A549 (cell line): Measurements from ENCODE around the gene PRR11. TPM values are rescaled to one million over a fixed set of nuclear protein-coding genes. Genes with fewer than 3 reads are reported as not detected.
"Not testable (repeated sequence)": the region's sequence is repeated elsewhere in the genome, so short reads cannot be mapped to it uniquely, and the experiment has no call there.

ENCODE experiments used
- ATAC-seq, 2 experiments: fragments of 200-7000 bp in 1 of 2; fragments of >200 bp in 1 of 2; cut with Nextera tagmentation in 1 of 2; cut with Tn5 transposase in 1 of 2; 3 replicates each; pipeline versions ENCODE4 v1.8.0 to v1.9.1; 2018 to 2020; ENCODE audit warnings: mild to moderate bottlenecking in 1 of 2, moderate library complexity in 1 of 2
- CTCF ChIA-PET: fragments of 300-600 bp; sonication (Branson Sonifier 250); formaldehyde crosslinking; extraction: SDS; loops from one replicate; lab custom pipeline; 2021; ENCODE audit warnings: antibody characterized with exemption, inconsistent platforms; lab: Yijun Ruan, JAX
- POLR2A ChIA-PET: fragments of 350-600 bp; formaldehyde crosslinking; extraction: SDS; loops from one replicate; lab custom pipeline; 2021; ENCODE audit warnings: antibody characterized with exemption, inconsistent platforms; lab: Yijun Ruan, JAX
- DNase-seq, 2 experiments: peaks; one replicate each; pipeline versions ENCODE4 v3.0.0 to v3.0.0-alpha.2; 2011 to 2016; ENCODE audit warnings: low read depth in 1 of 2, low spot score in 1 of 2
- FAIRE-seq: peaks from 2 replicates; lab custom pipeline; 2011; peaks lifted over from hg19 to GRCh38; lab: Jason Lieb, UNC
- H3K27ac ChIP-seq, 2 experiments: fragments of >200 bp; sonication (Bioruptor Twin); formaldehyde crosslinking; 3 replicates each; pipeline ENCODE4 v1.5.1; 2016 to 2017
- H3K4me1 ChIP-seq: fragments of >200 bp; sonication (Bioruptor Twin); formaldehyde crosslinking; 3 replicates; pipeline ENCODE4 v1.6.1; 2016
- H3K4me2 ChIP-seq: fragments of >200 bp; sonication (Bioruptor Twin); formaldehyde crosslinking; 3 replicates; pipeline ENCODE4 v1.6.1; 2016
- H3K4me3 ChIP-seq: fragments of >200 bp; sonication (Bioruptor Twin); formaldehyde crosslinking; 3 replicates; pipeline ENCODE4 v1.5.1; 2016
- H3K9me3 ChIP-seq: fragments of >200 bp; sonication (Bioruptor Twin); formaldehyde crosslinking; 3 replicates; pipeline ENCODE4 v1.6.1; 2016
- BCL3 ChIP-seq: fragments of >200 bp; sonication (Bioruptor Twin); formaldehyde crosslinking; IDR thresholded peaks from 3 replicates; pipeline ENCODE4 v1.6.1; 2016
- BHLHE40 ChIP-seq: IDR thresholded peaks from 2 replicates; pipeline ENCODE4 v1.6.1; 2012; ENCODE audit warnings: low read depth, low read length, inconsistent platforms
- CBX8 ChIP-seq: fragments of 200-600 bp; sonication (generic); IDR thresholded peaks from 2 replicates; pipeline ENCODE4 v1.6.1; 2016
- CHD4 ChIP-seq: fragments of 200-600 bp; sonication (generic); IDR thresholded peaks from 2 replicates; pipeline ENCODE4 v1.6.1; 2016; ENCODE audit warnings: antibody characterized with exemption, mild to moderate bottlenecking, borderline replicate concordance
- EHF ChIP-seq: fragments of 250-450 bp; sonication (Bioruptor Pico); IDR thresholded peaks from 2 replicates; pipeline ENCODE4 v1.5.0; 2020; ENCODE audit warnings: mild to moderate bottlenecking
- ESRRA ChIP-seq: fragments of 150-350 bp; IDR thresholded peaks from 2 replicates; pipeline ENCODE4 v1.6.1; 2014; ENCODE audit warnings: mild to moderate bottlenecking, low read length, borderline replicate concordance
- GATA3 ChIP-seq: IDR thresholded peaks from 2 replicates; pipeline ENCODE4 v1.6.1; 2012; ENCODE audit warnings: borderline replicate concordance
- HES2 ChIP-seq: fragments of >200 bp; sonication (Bioruptor Twin); formaldehyde crosslinking; IDR thresholded peaks from 2 replicates; pipeline ENCODE4 v1.6.1; 2016
- HMGXB4 ChIP-seq: fragments of 250-450 bp; sonication (Bioruptor Pico); IDR thresholded peaks from 2 replicates; pipeline ENCODE4 v1.5.0; 2021; ENCODE audit warnings: mild to moderate bottlenecking, moderate library complexity, borderline replicate concordance
- HOXA7 ChIP-seq: fragments of 250-450 bp; sonication (Bioruptor Pico); IDR thresholded peaks from 2 replicates; pipeline ENCODE4 v1.5.0; 2020; ENCODE audit warnings: mild to moderate bottlenecking, moderate library complexity
- HOXB13 ChIP-seq: fragments of 250-450 bp; sonication (Bioruptor Pico); IDR thresholded peaks from 2 replicates; pipeline ENCODE4 v1.5.0; 2020; ENCODE audit warnings: low read depth, mild to moderate bottlenecking, moderate library complexity
- JUN ChIP-seq, 2 experiments: fragments of >200 bp; sonication (Bioruptor Twin); formaldehyde crosslinking; IDR thresholded peaks; 2 replicates in 1 of 2; 3 replicates in 1 of 2; pipeline ENCODE4 v1.6.1; 2016 to 2017
- MAFK ChIP-seq: fragments of 450-650 bp; IDR thresholded peaks from 2 replicates; pipeline ENCODE4 v1.6.1; 2014; ENCODE audit not compliant: partially characterized antibody
- NPAS2 ChIP-seq: fragments of 250-450 bp; sonication (Bioruptor Pico); IDR thresholded peaks from 2 replicates; pipeline ENCODE4 v1.8.0; 2022; ENCODE audit warnings: mild to moderate bottlenecking, moderate library complexity, borderline replicate concordance
- POLR2A ChIP-seq: IDR thresholded peaks from 2 replicates; pipeline ENCODE4 v1.6.1; 2012; ENCODE audit warnings: mild to moderate bottlenecking, low read length
- POLR2AphosphoS2 ChIP-seq: conservative IDR thresholded peaks from 2 replicates; pipeline ENCODE4 v1.6.1; 2012; ENCODE audit warnings: low read length, improper control_type of control experiment, inconsistent platforms
- RAD21 ChIP-seq, 2 experiments: fragments of >200 bp in 1 of 2; sonication (Bioruptor Twin) in 1 of 2; formaldehyde crosslinking in 1 of 2; IDR thresholded peaks in 1 of 2; conservative IDR thresholded peaks in 1 of 2; 2 replicates in 1 of 2; 3 replicates in 1 of 2; pipeline ENCODE4 v1.6.1; 2012 to 2018; ENCODE audit warnings: inconsistent platforms in 1 of 2
- SMC3 ChIP-seq: fragments of >200 bp; sonication (Bioruptor Twin); formaldehyde crosslinking; IDR thresholded peaks from 3 replicates; pipeline ENCODE4 v1.6.1; 2018; ENCODE audit warnings: inconsistent platforms
- ZFP36 ChIP-seq: fragments of 450-650 bp; IDR thresholded peaks from 2 replicates; pipeline ENCODE4 v1.6.1; 2014; ENCODE audit warnings: borderline replicate concordance; ENCODE audit not compliant: partially characterized antibody
- WGBS: methylation state at CpG from one replicate; pipeline ENCODE4 v1.1.6; 2017; ENCODE audit errors: missing lambda C conversion rate; 5-methylcytosine and 5-hydroxymethylcytosine counted together
- polyA plus RNA-seq, 4 experiments: library from polyadenylated mRNA; depleted of rRNA in 3 of 4; stranded (reverse); fragments of >200 nt; fragmentation: RNase III in 1 of 4; extraction: RNeasy Plus Mini Kit Qiagen cat#74134 plus additional on column Dnase treatment in 1 of 4; gene quantifications; 2 replicates in 3 of 4; 3 replicates in 1 of 4; pipeline ENCODE4 v1.2.3, GENCODE V29; 2011 to 2017

The PRR11 gene
- polyA plus RNA-seq, 2 of the 4 experiments (the other 2 are of a cell fraction), result 66.4 to 66.9 TPM

- Histone ChIP-seq H3K4me1 (peaks cover 3% of the 10 kb centered on the region; the same call in 1 of the 3 replicates), H3K9me3 (no peaks in the 10 kb centered on the region), H3K4me3 (no peak overlapping the region), H3K27ac (no peak overlapping the region), H3K4me2 (no peak overlapping the region)
- WGBS, result 94% methylated on average over 29 of the region's 33 CpGs
- ATAC-seq, result no peak
- TF ChIP-seq CHD4, result no peak
- no peak for TF ChIP-seq HMGXB4 (CRISPR knock-in tag)
- TF ChIP-seq RAD21 (conservative IDR thresholded peaks at IDR 0.05 in 1 of 2, IDR thresholded peaks at IDR 0.05 in 1 of 2), result no peak
- no peak for TF ChIP-seq ZFP36
- no peak for FAIRE-seq
- no peak for DNase-seq
- ChIA-PET POLR2A (no interaction called here), CTCF (interaction anchor here (1.3 kb wide), 1 partner anchor 11 kb away, joined by 5 read pairs; no protein-coding TSS in a partner anchor)
Measured at GRCh38 chr17:59172436-59173004, 17.0 kb downstream of the PRR11 start.

GRCh38 chr17:59174671-59175070, 19.1 kb downstream of the PRR11 start:
- DNase-seq, result no peak
- FAIRE-seq, result no peak
- CTCF ChIA-PET, result interaction anchor here (0.9 to 2.0 kb wide), 2 partner anchors 8 to 11 kb away, joined by 3 to 5 read pairs; no protein-coding TSS in a partner anchor

GRCh38 chr17:59175076-59175475, 19.5 kb downstream of the PRR11 start:
- Histone ChIP-seq H3K4me1 (no peaks in the 10 kb centered on the region), H3K27ac (no peak overlapping the region), H3K9me3 (no peaks in the 10 kb centered on the region), H3K4me2 (no peak overlapping the region), H3K4me3 (no peak overlapping the region)
- POLR2A ChIA-PET, result no interaction called here
- no peak for ATAC-seq
- CTCF ChIA-PET, result interaction anchor here (2.0 kb wide), 1 partner anchor 12 kb away, joined by 5 read pairs; no protein-coding TSS in a partner anchor
- TF ChIP-seq MAFK (no peak), SMC3 (no peak)
- no peak for FAIRE-seq
- no peak for DNase-seq
- 95% methylated on average over 7 of the region's 7 CpGs for WGBS

More at GRCh38 chr17:59174671-59175070, 19.1 kb downstream of the PRR11 start:
- POLR2A ChIA-PET, result no interaction called here
- Histone ChIP-seq H3K9me3 (no peaks in the 10 kb centered on the region), H3K4me3 (no peak overlapping the region), H3K27ac (no peak overlapping the region), H3K4me1 (no peaks in the 10 kb centered on the region)
- 90% methylated on average over 10 of the region's 11 CpGs for WGBS
- TF ChIP-seq CBX8 (no peak), JUN (IDR thresholded peaks at IDR 0.05) (no peak), BHLHE40 (no peak), NPAS2 (CRISPR knock-in tag) (no peak), HOXA7 (CRISPR knock-in tag) (no peak), ESRRA (no peak), HES2 (no peak), BCL3 (no peak)
- TF ChIP-seq, all 56 proteins: peak for 0
- ATAC-seq, result no peak
- no peak overlapping the region for H3K4me2 ChIP-seq

- Histone ChIP-seq H3K4me1 (no peaks in the 10 kb centered on the region), H3K9me3 (no peaks in the 10 kb centered on the region)
- no peak for DNase-seq
- CTCF ChIA-PET, result interaction anchor here (1.0 to 4.7 kb wide), 4 partner anchors 8 to 104 kb away, joined by 3 to 25 read pairs (median 3); no protein-coding TSS in a partner anchor
- TF ChIP-seq GATA3, result no peak
- no peak for TF ChIP-seq HOXB13 (CRISPR knock-in tag)
- no peak for TF ChIP-seq POLR2AphosphoS2
- no peak for TF ChIP-seq EHF (CRISPR knock-in tag)
- TF ChIP-seq POLR2A, result no peak
- TF ChIP-seq, all 56 proteins: peak for 0
- Histone ChIP-seq H3K4me2 (no peak overlapping the region), H3K27ac (no peak overlapping the region), H3K4me3 (no peak overlapping the region)
- 85% methylated on average over 7 of the region's 7 CpGs for WGBS
- no peak for ATAC-seq
- FAIRE-seq, result no peak
- POLR2A ChIA-PET, result no interaction called here
Measured at GRCh38 chr17:59178266-59178985, 22.9 kb downstream of the PRR11 start.

- 95% methylated on average over 11 of the region's 11 CpGs for WGBS
Measured at GRCh38 chr17:59179601-59180000, 24.1 kb downstream of the PRR11 start.

More at GRCh38 chr17:59179601-59180000, 24.1 kb downstream of the PRR11 start:
- CTCF ChIA-PET, result interaction anchor here (0.5 to 4.7 kb wide), 5 partner anchors 9 to 217 kb away, joined by 3 to 25 read pairs (median 3); no protein-coding TSS in a partner anchor
- H3K4me3 ChIP-seq, DNase-seq, H3K4me1 ChIP-seq, POLR2A ChIA-PET, ATAC-seq, H3K27ac ChIP-seq, FAIRE-seq, H3K9me3 ChIP-seq, H3K4me2 ChIP-seq: not testable (repeated sequence)
